HG03064 (cell line): ENCODE measurements around the gene MAP2.

Experiments used
- ATAC-seq: cut with Tn5 transposase; IDR thresholded peaks from one replicate; pipeline ENCODE4 v1.9.1; 2021; ENCODE audit warnings: low read depth; ENCODE audit not compliant: unreplicated experiment

Gene MAP2

GRCh38 chr2:209640358-209640757, 216.5 kb downstream of the MAP2 start:
- no peak for ATAC-seq

GRCh38 chr2:209642146-209642820, 218.4 kb downstream of the MAP2 start:
- ATAC-seq: no peak

- ATAC-seq: no peak
These were observed 221.0 kb downstream of the MAP2 start for GRCh38 chr2:209644842-209645241.

- no peak for ATAC-seq
These were observed 224.9 kb downstream of the MAP2 start for GRCh38 chr2:209648714-209649113.

GRCh38 chr2:209653134-209653533, 229.3 kb downstream of the MAP2 start:
- no peak for ATAC-seq

- no peak for ATAC-seq
These were observed 237.5 kb downstream of the MAP2 start for GRCh38 chr2:209661286-209661894.

GRCh38 chr2:209662021-209662420, 238.2 kb downstream of the MAP2 start:
- no peak for ATAC-seq

GRCh38 chr2:209663139-209663538, 239.3 kb downstream of the MAP2 start:
- ATAC-seq: no peak

GRCh38 chr2:209663656-209664055, 239.8 kb downstream of the MAP2 start:
- ATAC-seq: no peak

GRCh38 chr2:209666296-209666695, 242.4 kb downstream of the MAP2 start:
- no peak for ATAC-seq

GRCh38 chr2:209671020-209671680, 247.3 kb downstream of the MAP2 start:
- no peak for ATAC-seq

GRCh38 chr2:209673811-209674210, 250.0 kb downstream of the MAP2 start:
- ATAC-seq: no peak

- no peak for ATAC-seq
These were observed 256.7 kb downstream of the MAP2 start for GRCh38 chr2:209680596-209680995.

- ATAC-seq: no peak
These were observed 257.4 kb downstream of the MAP2 start for GRCh38 chr2:209681201-209681735.

- no peak for ATAC-seq
These were observed 258.8 kb downstream of the MAP2 start for GRCh38 chr2:209682646-209683045.

GRCh38 chr2:209685340-209685739, 261.5 kb downstream of the MAP2 start:
- no peak for ATAC-seq

GRCh38 chr2:209685963-209686362, 262.1 kb downstream of the MAP2 start:
- ATAC-seq: no peak

- no peak for ATAC-seq
These were observed 262.6 kb downstream of the MAP2 start for GRCh38 chr2:209686448-209686847.

GRCh38 chr2:209687323-209687969, 263.6 kb downstream of the MAP2 start:
- ATAC-seq: no peak

- ATAC-seq: no peak
These were observed 264.5 kb downstream of the MAP2 start for GRCh38 chr2:209688385-209688784.
